Measurements from ENCODE around the gene RPS29. TPM values are rescaled to one million over a fixed set of nuclear protein-coding genes. Genes with fewer than 3 reads are reported as not detected.

Gene RPS29
- total and polyA plus RNA-seq, 9 of the 15 experiments (the other 6 are each of a cell fraction or from before 2014, with no cell fraction given): 1,545 to 5,012 (median 2,448) TPM

DNA sequence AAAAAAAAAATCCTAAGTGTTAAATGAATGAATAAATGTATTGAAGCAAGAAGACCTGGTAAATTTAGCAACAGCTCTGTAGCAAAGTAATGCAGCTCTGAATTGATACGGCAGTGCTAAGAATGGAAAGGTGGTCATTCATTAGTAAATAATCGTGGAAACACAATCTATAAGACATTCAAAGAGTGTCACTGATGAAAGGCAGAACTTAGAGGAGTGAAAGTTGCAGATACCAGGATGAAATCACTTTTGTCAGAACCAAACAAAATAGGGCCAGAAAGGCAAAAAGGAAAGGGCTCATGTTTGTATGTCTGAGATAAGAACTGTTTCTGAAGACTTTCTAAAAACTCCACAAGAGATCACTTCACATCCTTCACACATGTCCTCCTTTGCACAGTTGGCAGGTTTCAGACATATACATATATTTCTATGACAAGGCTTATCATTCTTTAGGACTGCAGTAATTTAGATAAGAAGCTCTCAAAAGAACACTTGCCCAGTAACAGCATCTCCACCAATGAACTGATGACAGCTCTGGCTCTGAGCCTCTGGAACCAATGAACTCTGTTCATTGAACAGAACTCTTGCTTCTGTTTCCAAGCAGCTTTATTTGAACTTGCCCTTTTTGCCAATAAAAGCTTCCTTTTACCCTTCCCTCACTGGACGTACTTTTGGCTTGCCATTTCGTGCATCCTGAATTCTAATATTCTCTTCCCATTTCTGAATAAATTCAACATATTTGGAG lies 8.3 kb upstream of the RPS29 start (continued):
- TF ChIP-seq, protein P1, sequence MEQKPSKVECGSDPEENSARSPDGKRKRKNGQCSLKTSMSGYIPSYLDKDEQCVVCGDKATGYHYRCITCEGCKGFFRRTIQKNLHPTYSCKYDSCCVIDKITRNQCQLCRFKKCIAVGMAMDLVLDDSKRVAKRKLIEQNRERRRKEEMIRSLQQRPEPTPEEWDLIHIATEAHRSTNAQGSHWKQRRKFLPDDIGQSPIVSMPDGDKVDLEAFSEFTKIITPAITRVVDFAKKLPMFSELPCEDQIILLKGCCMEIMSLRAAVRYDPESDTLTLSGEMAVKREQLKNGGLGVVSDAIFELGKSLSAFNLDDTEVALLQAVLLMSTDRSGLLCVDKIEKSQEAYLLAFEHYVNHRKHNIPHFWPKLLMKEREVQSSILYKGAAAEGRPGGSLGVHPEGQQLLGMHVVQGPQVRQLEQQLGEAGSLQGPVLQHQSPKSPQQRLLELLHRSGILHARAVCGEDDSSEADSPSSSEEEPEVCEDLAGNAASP (IDR thresholded peaks at IDR 0.05): no peak
- TF ChIP-seq TEAD4 (IDR thresholded peaks at IDR 0.05; ENCODE audit: low read length): peak; percentile 78
- no peak for TF ChIP-seq TEAD4 (CRISPR knock-in tag; IDR thresholded peaks at IDR 0.05; ENCODE audit: borderline replicate concordance)
- TF ChIP-seq CBX2 (IDR thresholded peaks at IDR 0.05; ENCODE audit: insufficient read depth, low read length, poor library complexity, severe bottlenecking): no peak
- TF ChIP-seq, protein P2, sequence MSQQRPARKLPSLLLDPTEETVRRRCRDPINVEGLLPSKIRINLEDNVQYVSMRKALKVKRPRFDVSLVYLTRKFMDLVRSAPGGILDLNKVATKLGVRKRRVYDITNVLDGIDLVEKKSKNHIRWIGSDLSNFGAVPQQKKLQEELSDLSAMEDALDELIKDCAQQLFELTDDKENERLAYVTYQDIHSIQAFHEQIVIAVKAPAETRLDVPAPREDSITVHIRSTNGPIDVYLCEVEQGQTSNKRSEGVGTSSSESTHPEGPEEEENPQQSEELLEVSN (IDR thresholded peaks at IDR 0.05; ENCODE audit: borderline replicate concordance in 1 of 2, extremely low read depth in 1 of 2, insufficient read depth in 1 of 2, insufficient read length in 1 of 2, low read depth in 1 of 2, low read length in 1 of 2, poor library complexity in 1 of 2, severe bottlenecking in 1 of 2): no peak
- TF ChIP-seq ZNF239 (CRISPR knock-in tag; IDR thresholded peaks at IDR 0.05): no peak
- no peak for TF ChIP-seq NEUROD1 (IDR thresholded peaks at IDR 0.05; ENCODE audit: borderline replicate concordance, low read depth, low read length, partially characterized antibody)
- TF ChIP-seq, protein P3, sequence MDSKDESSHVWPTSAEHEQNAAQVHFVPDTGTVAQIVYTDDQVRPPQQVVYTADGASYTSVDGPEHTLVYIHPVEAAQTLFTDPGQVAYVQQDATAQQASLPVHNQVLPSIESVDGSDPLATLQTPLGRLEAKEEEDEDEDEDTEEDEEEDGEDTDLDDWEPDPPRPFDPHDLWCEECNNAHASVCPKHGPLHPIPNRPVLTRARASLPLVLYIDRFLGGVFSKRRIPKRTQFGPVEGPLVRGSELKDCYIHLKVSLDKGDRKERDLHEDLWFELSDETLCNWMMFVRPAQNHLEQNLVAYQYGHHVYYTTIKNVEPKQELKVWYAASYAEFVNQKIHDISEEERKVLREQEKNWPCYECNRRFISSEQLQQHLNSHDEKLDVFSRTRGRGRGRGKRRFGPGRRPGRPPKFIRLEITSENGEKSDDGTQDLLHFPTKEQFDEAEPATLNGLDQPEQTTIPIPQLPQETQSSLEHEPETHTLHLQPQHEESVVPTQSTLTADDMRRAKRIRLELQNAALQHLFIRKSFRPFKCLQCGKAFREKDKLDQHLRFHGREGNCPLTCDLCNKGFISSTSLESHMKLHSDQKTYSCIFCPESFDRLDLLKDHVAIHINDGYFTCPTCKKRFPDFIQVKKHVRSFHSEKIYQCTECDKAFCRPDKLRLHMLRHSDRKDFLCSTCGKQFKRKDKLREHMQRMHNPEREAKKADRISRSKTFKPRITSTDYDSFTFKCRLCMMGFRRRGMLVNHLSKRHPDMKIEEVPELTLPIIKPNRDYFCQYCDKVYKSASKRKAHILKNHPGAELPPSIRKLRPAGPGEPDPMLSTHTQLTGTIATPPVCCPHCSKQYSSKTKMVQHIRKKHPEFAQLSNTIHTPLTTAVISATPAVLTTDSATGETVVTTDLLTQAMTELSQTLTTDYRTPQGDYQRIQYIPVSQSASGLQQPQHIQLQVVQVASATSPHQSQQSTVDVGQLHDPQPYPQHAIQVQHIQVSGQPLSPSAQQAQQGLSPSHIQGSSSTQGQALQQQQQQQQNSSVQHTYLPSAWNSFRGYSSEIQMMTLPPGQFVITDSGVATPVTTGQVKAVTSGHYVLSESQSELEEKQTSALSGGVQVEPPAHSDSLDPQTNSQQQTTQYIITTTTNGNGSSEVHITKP (IDR thresholded peaks at IDR 0.05; ENCODE audit: partially characterized antibody): no peak
- peak; percentile 71 for TF ChIP-seq TAL1 (IDR thresholded peaks at IDR 0.05)
- no peak for TF ChIP-seq RHOXF2B (CRISPR knock-in tag; conservative IDR thresholded peaks at IDR 0.05)
- TF ChIP-seq POLR2G (IDR thresholded peaks at IDR 0.05; ENCODE audit: low read depth, low read length): no peak
- no peak for TF ChIP-seq ZNF143 (CRISPR knock-in tag; IDR thresholded peaks at IDR 0.05)
- TF ChIP-seq CBX5 (IDR thresholded peaks at IDR 0.05; ENCODE audit: borderline replicate concordance, low read depth): no peak
- no peak for TF ChIP-seq ZNF165 (CRISPR knock-in tag; IDR thresholded peaks at IDR 0.05; ENCODE audit: borderline replicate concordance)
- TF ChIP-seq, protein P4, sequence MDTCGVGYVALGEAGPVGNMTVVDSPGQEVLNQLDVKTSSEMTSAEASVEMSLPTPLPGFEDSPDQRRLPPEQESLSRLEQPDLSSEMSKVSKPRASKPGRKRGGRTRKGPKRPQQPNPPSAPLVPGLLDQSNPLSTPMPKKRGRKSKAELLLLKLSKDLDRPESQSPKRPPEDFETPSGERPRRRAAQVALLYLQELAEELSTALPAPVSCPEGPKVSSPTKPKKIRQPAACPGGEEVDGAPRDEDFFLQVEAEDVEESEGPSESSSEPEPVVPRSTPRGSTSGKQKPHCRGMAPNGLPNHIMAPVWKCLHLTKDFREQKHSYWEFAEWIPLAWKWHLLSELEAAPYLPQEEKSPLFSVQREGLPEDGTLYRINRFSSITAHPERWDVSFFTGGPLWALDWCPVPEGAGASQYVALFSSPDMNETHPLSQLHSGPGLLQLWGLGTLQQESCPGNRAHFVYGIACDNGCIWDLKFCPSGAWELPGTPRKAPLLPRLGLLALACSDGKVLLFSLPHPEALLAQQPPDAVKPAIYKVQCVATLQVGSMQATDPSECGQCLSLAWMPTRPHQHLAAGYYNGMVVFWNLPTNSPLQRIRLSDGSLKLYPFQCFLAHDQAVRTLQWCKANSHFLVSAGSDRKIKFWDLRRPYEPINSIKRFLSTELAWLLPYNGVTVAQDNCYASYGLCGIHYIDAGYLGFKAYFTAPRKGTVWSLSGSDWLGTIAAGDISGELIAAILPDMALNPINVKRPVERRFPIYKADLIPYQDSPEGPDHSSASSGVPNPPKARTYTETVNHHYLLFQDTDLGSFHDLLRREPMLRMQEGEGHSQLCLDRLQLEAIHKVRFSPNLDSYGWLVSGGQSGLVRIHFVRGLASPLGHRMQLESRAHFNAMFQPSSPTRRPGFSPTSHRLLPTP (IDR thresholded peaks at IDR 0.05; ENCODE audit: borderline replicate concordance, extremely low read depth, insufficient read length): no peak
- no peak for TF ChIP-seq SMC3 (conservative IDR thresholded peaks at IDR 0.05; ENCODE audit: insufficient read depth, low read depth, low read length)
- no peak for TF ChIP-seq TAF1 (IDR thresholded peaks at IDR 0.05; ENCODE audit: control insufficient read depth, extremely low read depth, insufficient read depth, low read length, severe bottlenecking)
- no peak for TF ChIP-seq RNF2 (IDR thresholded peaks at IDR 0.05)
- peak; percentile 62 for TF ChIP-seq SOX6 (IDR thresholded peaks at IDR 0.05)
